HG02973 (cell line): ENCODE measurements around the gene PLEKHA5.

Experiments
- ATAC-seq: cut with Tn5 transposase; IDR thresholded peaks from one replicate; pipeline ENCODE4 v1.9.1; 2021; ENCODE audit warnings: moderate library complexity; ENCODE audit not compliant: unreplicated experiment

PLEKHA5 gene

DNA sequence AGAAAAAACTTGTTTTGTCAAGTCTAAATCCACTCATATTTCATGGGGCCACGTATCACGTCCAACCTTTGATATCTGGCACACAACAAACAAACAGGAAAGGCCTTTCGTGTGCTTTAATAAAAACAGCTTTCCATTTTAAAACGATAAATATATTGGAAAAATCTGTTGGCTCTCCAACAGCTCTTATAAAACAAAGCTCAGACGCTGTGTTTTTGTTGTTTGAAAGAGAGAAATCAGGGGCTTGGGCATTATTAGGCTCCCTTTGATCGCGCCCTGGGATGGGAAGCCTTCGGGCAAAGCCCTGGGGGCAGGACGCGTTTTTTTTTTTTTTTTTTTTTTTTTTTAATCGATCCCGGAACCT lies 429 bp upstream of the PLEKHA5 start:
- ATAC-seq: no peak

DNA sequence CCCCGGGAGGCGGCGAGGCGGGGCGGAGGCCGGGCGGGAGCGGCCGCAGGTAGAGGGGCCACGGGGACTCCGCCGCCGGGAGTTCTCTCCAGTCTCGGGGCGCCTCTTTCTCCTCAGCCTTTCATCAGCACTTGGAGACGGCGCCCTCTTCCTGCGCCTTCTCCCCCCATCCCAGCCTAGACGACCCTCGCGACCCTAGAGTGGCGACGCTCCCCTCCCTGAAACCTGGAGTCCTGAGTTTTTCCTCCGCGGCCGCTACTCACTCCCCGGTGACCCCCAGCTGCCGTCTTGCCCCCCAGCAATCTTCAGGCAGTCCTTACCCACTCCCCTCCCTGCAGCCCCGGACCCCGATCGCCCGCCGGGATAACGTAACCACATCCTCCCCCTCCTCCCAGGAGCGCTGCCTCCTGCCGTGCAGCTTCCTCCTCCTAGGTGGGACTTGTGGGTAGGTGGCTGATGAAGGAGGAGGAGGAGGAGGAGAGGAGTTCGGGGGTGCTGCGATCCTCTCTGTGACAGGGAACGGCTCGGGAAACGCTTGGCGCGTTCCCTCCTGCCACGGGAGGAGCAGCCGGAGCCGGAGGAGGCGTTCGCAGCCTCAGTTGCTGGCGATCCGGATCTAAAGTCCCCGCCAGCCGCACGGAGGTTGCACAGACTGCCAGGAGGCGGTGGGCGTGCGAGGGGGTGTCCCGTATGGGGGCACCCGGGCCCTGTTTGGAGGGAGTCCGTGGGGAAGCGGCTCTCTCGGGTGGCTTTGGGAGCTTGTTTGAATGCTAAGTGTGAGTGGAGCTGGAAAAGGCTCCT lies 891 bp downstream of the PLEKHA5 start:
- ATAC-seq: no peak

DNA sequence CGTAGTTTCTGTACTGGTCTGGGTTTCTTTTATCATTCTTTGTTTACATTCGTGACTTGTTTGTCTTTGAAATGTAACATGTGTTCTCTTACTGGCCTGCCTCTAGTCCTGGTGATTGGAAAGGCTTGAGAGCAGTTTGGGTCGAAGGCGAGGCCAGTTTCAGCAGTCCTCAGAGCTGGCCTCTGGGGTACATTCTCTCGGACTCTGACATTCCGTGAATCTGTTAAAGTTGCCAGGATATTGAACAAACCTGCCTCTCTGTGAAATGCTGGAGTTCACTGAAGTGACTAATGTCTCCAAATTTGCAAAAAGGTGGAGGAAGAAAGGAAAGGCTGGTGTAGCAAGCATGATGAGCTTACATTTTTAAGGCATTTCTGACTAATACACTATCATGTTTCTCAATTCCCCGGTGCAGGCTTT lies 1.5 kb downstream of the PLEKHA5 start:
- ATAC-seq: no peak

GRCh38 chr12:19138551-19138950 lies 9.0 kb downstream of the PLEKHA5 start:
- ATAC-seq: no peak

DNA sequence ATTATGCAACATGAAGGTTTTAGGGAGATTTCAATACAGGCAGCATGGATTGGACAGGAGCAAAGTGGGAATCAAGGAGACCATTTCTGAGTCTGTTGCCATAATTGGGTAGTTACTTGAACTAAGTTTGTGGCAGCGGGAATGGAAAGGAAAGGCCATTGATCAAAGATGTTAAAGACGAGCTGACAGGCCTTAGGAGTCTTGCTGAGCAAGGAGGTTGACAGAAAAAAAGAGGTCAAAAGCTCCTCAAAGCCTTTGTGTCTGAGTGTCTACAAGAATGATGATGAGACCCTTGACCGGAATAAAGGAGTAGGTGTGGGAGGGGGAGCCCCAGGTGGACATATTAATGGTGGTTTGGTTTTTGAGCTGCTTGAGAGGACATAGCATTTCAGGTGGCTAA lies 9.4 kb downstream of the PLEKHA5 start:
- ATAC-seq: no peak

GRCh38 chr12:19139615-19140194 lies 10.2 kb downstream of the PLEKHA5 start:
- no peak for ATAC-seq

GRCh38 chr12:19140381-19141236 lies 11.1 kb downstream of the PLEKHA5 start:
- ATAC-seq: no peak

- ATAC-seq: no peak
Measured at GRCh38 chr12:19142499-19142898, 13.0 kb downstream of the PLEKHA5 start.

- no peak for ATAC-seq
Measured at GRCh38 chr12:19144287-19144686, 14.8 kb downstream of the PLEKHA5 start.

- no peak for ATAC-seq
Measured at GRCh38 chr12:19144985-19145384, 15.5 kb downstream of the PLEKHA5 start.

GRCh38 chr12:19148860-19149259 lies 19.3 kb downstream of the PLEKHA5 start:
- ATAC-seq: no peak

GRCh38 chr12:19150273-19150900 lies 20.9 kb downstream of the PLEKHA5 start:
- ATAC-seq: no peak

DNA sequence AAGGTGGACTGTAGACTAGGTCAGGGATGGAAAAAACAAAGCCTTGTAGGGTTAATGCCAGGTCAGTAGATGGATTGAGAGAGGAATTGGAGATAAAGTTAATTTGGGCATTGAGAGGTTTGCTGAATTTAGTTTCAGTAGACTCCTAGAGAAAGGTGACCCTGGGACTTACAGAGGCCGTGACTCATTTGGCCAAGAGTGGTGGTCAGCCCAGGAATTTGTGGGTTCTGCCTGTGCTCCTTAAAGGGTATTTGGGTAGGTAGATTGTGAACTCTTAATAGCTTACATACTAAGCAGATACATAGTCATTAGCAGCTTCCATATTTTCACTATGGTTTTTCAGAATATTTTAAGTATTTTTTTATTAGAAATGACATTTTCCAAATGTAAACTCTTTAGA lies 21.8 kb downstream of the PLEKHA5 start:
- no peak for ATAC-seq

DNA sequence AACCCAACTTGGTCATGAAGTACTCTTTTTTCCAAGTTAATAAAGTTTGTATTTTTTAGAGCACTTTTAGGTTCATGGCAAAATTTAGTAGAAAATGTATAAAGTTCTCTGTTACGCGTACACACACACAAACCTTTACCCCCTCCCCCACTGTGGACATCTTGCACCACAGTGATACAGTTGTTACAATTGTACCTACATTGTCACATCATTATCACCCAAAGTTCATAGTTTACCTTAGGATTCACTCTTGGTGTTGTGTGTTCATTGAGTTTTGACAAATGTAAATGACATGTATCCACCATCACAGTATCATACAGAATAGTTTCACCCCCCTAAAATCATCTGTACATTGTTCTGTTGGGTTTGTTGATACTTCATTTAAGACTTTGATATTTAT lies 23.9 kb downstream of the PLEKHA5 start:
- no peak for ATAC-seq

- ATAC-seq: no peak
Measured at GRCh38 chr12:19154686-19155085, 25.2 kb downstream of the PLEKHA5 start.

DNA sequence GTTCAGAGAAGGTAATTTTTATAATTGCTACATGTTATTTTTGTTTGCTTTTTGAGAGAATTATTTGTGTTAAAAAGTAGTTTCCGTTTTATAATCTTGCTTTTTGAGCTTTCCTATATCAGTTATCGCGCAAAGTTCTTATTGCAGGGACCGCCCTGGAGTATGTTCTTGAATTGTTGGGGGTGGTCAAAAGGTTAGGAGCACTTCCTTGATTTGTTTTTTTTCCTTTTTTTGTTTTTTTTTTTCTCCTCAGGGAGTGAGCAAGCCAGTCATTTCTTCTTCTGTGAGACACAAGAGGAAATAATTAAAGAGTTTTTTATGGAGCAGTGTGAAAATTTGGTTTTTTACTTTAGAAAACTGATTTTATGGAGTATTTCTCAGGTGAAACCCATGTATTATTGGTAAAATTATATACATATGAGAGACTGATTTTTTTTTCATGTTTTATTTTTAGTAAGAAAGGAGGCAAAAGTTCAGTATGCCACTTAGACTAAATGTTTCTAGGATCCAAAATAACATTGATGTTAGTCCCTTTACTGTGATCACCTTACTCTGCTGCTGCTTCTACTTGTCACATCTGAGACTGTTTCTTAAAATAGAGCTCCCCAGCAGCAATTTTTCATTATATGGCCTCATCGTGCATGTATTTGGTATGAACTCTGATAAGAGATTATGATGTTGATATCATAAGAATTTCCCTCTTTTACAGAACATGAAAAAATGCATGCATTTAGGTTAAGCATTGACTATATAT lies 26.6 kb downstream of the PLEKHA5 start:
- no peak for ATAC-seq

GRCh38 chr12:19158923-19159322 lies 29.4 kb downstream of the PLEKHA5 start:
- ATAC-seq: no peak

GRCh38 chr12:19161216-19161615 lies 31.7 kb downstream of the PLEKHA5 start:
- no peak for ATAC-seq

DNA sequence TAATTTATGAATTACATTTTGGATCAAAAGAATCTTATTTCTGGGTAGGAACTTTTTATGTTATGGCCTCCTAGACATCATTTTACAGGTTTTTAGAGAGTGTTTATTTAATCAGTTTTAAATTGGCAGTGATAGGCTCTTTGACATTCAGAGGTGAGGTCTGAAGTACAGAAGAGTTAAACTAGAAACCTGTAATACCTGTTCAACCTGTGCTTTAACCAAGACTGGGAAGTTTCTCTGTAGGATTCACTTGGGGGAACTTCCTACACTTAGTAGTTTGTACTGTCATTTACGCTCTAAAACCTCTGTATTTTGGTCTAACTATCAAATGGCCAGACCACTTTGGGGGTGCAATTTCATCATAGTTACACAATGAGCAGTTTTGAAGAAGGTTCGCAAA lies 35.9 kb downstream of the PLEKHA5 start:
- no peak for ATAC-seq

GRCh38 chr12:19166387-19166786 lies 36.9 kb downstream of the PLEKHA5 start:
- no peak for ATAC-seq

DNA sequence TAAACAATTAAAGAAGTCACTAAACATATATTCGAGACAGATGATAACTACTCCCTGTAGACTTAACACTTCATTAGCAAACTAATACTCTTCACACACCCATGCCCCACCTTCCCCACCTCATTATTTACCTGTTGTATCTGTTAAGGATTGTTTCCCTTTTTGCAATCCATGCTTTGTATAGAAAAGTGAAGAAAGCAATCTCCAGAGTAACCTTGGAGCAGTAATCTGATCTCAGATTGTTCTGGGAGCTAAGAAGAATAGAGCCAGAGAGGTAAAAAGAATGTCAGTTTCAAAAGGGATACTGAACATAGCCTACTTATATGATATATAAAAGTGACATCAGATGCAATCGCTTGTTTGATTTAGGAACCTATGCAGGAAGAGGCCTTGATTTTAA lies 37.4 kb downstream of the PLEKHA5 start:
- ATAC-seq: no peak
